ENCODE results near the gene SLC2A10.

DNA sequence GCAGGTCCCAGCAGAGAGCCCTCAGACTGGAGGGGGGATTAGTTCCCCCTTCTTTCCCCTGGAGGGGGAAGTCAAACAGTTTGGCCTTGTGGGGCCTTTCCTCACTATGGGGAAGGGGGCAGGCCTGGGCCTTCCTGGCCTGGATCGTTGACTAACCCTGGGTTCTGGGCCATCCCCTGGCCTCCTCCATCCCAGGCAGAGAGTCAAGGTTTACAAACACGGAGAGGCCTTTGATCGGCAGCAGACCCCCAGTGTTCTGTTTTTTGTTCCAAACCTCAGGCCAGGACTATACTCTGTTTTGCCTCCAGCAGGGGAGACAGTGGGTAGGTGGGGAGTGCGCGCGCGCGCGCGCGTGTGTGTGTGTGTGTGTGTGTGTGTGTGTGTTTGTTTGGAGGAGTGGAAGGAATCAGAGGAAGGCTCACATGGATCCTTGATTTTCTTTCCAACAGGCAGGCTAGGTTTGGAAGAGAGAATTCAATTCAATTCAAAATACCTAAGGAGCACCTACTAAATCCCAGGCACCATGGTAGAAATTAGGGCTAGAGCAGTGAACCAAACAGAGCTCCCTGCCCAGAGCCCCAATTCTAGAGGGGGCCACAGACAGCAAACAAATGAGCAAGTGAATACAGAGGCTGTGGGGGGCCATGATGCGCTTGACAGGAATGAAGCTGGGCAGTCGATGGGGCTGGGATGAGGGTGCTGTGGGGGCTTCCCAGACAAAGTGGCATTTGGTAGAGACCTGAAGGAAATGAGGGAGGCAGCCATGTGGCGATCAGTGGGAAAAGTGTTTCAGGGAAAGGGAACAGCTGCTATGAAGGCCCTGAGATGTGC, 35.0 kb upstream of the SLC2A10 start:
- TF ChIP-seq, protein P1, sequence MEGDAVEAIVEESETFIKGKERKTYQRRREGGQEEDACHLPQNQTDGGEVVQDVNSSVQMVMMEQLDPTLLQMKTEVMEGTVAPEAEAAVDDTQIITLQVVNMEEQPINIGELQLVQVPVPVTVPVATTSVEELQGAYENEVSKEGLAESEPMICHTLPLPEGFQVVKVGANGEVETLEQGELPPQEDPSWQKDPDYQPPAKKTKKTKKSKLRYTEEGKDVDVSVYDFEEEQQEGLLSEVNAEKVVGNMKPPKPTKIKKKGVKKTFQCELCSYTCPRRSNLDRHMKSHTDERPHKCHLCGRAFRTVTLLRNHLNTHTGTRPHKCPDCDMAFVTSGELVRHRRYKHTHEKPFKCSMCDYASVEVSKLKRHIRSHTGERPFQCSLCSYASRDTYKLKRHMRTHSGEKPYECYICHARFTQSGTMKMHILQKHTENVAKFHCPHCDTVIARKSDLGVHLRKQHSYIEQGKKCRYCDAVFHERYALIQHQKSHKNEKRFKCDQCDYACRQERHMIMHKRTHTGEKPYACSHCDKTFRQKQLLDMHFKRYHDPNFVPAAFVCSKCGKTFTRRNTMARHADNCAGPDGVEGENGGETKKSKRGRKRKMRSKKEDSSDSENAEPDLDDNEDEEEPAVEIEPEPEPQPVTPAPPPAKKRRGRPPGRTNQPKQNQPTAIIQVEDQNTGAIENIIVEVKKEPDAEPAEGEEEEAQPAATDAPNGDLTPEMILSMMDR (tag by site-specific recombination; IDR thresholded peaks at IDR 0.05): no peak
- no peak for TF ChIP-seq ZNF155 (tag by site-specific recombination; IDR thresholded peaks at IDR 0.05)
- no peak for TF ChIP-seq PRDM10 (tag by site-specific recombination; IDR thresholded peaks at IDR 0.05)
- no peak for TF ChIP-seq ZNF274 (IDR thresholded peaks at IDR 0.05; ENCODE audit: low read length)
- no peak for TF ChIP-seq ZNF274 (tag by site-specific recombination; IDR thresholded peaks at IDR 0.05; ENCODE audit: borderline replicate concordance)
